Ureter (tissue), 1 donor: ENCODE results near the gene GRIPAP1. TPM values are rescaled to one million over a fixed set of nuclear protein-coding genes. Genes with fewer than 3 reads are reported as not detected.

Experiments used
- DNase-seq: peaks from one replicate; pipeline ENCODE4 v3.0.0-alpha.2; 2020; ENCODE audit warnings: low spot score
- total RNA-seq: library from RNA; stranded (reverse); gene quantifications from one replicate; pipeline ENCODE4 v1.2.4, GENCODE V29; 2023
- donor health status: DM: yes; HTN: yes; CAD: no.

Gene GRIPAP1
- total RNA-seq, 1 donor from 2014 or later, result 56.8 TPM

DNA sequence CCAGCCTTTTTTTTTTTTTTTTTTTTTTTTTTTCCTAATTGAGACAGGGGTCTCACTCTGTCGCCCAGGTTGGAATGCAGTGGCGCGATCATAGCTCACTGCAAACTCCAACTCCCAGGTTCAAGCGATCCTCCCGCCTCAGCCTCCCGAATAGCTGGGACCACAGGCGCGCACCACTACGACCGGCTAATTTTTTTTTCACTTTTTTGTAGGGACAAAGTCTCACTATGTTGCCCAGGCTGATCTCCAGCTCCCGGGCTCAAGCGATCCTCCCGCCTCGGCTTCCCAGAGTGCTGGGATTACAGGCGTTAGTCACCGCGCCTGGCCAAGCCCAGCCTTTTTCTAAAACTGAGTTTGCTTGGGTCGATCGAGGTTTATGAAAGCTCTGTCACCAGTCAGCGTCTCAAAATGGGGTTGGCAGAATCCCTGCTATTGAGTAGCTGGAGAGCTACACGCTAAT lies 43.4 kb downstream of the GRIPAP1 start:
- DNase-seq, result no peak

DNA sequence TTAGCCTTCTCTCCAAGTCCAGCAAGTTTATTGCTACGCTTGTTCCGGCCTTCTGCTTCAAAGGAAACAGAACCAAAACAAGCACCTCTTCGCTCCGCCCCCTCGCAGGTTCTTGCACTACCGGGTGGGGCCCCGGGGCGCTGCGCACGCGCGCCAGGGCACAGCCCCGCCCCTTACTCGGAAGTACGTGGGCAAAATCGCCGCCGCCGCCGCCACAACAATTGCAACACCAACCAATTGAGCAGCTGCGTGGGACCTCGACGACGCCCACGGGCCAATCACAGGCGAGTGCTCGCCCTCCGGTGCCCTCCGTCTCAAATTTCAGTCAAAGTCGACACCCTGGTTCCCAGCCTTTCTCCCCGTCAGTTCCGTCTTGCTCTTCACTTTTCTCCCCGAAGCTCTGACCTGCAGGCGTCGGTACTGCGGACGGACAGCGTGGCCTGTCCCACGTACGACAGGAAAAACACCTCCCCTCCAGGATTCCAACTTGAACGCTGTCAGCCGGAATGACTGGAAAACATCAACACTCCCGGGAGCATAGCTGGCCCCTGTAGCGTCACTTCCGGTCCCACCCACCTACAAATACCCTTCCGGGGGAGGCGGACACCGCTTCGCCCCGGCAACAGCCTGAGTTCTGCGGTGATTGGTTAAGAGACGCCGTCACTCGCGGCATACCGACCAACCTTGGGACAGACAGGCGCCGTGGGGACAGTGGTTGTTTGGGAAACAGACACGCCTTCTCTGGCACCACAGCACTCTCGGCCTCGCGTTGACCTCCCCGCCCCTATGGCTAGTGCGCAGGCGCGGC lies 44.0 kb downstream of the GRIPAP1 start:
- DNase-seq, result peak; percentile 97

DNA sequence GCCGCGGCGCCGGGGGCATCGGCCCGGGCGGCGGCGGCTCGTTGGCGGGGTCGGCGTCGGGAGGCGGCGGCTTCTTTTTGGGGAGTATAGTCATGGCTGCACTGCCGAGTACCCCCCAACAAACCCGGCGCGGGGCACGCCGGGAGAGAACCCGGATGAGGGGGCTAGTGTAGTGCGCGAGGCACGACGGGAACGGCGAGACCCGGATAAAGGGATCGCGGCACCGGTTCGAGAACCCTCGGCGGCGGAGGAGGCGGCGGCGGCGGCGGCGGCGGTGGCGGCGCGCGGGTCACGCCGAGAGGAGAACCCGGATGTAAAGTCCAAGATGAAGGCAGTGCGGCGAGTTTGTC lies 44.6 kb downstream of the GRIPAP1 start, which contains the start of gene OTUD5:
Gene OTUD5, minus strand, starts transcription at position 131 of the 350 bp plus-strand sequence. Its CDS starts 37 bp downstream, at position 94.
- DNase-seq, result peak; percentile 70

GRCh38 chrX:48956728-48957414 lies 45.2 kb downstream of the GRIPAP1 start:
- no peak for DNase-seq

GRCh38 chrX:48948589-48948988 lies 53.5 kb downstream of the GRIPAP1 start:
- no peak for DNase-seq

DNA sequence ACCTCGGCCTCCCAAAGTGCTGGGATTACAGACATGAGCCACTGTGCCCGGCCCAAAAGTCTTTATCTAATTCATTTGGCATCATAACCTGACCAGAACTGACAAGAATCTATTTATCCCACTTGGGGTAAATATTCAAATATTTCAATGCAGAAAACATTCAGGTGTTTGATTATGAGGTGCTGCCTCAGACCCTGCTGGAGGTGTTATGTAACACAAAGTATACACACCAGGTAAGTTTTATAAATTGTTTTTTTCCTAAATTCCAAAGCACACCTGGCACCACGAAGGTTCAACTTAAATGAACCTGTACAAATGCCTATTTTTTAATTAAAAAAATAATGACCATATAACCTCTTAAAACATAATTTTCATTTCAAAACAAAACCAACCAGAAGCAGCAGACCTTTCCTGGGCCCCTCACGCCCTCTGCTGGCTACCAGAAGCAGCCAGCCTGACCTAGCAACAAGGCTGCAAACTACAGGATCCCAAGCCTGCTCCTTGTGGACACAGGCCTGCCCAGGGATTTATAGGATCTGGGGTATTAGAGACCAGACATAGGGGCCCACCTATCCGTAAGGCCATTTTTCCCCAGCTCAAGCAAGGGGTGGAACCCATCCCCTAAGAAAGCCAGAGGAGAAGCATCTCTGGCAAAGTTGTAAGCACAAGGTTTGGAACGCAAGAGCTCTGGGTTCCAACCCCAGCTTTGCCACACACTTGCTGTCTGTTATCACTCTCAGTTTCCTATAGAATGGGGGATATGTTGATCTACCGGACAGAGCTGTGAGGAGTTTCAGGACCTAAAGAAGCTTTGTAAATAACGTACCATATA lies 56.3 kb downstream of the GRIPAP1 start:
- peak; percentile 54 for DNase-seq

- DNase-seq, result no peak
These were observed 59.2 kb downstream of the GRIPAP1 start for GRCh38 chrX:48942895-48943294.

GRCh38 chrX:48940404-48940955 lies 61.6 kb downstream of the GRIPAP1 start:
- no peak for DNase-seq

DNA sequence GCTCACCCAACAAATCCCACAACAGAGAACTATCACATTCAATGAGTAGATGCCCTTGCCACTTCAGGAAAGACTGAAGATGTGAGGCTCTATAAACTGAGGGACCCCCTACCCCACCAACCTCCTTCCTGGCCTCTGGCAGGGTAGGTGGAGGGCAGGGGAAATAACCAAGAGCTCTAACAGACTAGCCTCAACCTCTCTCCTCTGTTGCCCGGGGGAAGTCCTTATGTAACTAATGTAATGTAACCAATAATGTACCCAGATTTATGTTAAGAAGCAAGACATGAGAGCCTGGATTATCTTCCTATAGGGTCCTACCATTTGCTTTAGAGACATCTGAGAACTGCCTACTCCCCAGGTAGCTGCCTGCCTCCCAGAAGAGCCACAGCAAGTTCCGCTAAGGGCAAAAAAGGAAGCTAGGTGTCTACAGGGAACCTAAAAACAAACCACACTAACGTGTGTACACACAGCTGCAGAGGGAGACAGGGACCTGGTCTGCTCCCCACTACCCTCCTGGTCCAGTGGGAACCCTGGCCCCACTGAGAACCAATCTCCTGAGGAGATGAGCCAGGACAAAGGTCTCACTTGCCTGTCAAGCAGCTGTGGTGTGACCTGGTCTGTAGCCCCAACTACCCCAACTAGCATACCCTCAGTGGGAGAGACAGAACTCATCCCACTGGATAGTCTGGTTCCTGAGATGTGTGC lies 62.4 kb downstream of the GRIPAP1 start:
- DNase-seq, result no peak

DNA sequence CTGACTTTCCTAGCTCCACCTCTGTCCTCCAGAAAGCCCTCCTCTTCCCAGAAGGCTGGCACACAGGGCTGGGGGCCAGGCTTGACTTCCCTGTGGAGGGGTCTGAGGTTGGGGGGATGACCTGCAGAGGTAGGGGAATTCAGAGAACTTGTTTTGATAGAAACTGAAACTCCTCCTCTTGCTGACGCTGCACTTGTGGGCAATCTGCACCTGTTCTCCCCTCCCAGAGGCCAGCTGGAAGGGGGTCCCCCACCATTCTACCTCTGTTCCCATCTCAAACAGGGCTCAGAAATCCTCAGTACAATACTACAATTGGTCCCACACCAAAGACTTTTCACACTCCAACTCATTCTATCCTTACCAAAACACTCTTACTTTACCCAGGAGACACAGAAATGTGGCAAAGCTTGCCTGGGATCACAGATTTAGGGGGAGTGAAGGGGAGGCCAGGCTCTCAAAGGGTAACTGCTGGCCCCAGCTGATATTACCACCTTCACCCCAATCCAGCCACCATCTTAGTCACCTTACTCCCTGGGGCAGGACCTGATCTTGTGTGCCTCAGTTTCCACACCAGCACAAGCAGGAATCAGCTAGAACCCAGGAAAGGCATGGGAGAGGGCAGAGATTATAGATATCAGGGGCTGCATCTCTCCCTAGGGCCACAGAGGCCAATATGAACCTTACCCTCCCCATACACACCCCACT lies 63.2 kb downstream of the GRIPAP1 start:
- no peak for DNase-seq

DNA sequence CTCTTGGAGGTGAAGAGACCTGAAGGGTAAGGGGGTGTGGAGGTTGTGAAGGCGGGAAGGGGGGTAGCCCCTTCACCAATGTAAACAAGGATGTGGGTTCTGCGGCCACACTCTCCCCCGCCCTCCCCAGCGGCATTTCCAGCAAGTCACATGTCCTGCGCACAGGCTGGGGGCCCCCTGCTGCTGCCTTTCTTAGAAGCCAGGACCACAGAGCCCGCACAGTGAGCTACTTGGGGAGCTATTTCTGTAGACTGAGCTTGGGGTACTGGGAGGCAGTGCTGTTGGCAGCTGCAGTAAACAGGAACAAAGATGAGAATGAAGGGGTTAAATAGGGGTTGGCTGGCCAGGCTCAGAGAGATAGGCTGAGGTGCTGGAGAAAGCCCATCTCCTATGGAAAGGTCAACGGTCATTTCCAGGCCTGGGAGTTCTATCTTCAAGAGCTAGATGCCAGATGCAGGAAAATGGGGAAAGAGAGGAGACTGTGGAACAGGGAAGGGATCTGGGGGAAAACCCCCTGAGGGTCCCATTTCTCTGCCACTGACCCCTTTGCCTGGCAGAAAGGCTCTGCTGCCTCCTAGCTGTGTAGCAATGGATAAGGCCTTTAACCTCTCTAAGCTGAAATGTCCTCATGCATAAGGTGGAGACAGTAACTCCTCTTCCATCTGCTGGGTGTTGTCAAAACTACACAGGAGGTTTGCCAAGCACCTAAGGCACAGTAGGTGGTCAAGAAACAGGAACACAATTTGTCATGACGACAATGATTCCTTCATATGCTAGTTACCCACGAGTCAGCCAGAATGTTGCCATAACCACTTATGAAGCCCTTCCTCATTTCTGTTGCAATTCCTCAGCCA lies 64.8 kb downstream of the GRIPAP1 start:
- peak; percentile 66 for DNase-seq

DNA sequence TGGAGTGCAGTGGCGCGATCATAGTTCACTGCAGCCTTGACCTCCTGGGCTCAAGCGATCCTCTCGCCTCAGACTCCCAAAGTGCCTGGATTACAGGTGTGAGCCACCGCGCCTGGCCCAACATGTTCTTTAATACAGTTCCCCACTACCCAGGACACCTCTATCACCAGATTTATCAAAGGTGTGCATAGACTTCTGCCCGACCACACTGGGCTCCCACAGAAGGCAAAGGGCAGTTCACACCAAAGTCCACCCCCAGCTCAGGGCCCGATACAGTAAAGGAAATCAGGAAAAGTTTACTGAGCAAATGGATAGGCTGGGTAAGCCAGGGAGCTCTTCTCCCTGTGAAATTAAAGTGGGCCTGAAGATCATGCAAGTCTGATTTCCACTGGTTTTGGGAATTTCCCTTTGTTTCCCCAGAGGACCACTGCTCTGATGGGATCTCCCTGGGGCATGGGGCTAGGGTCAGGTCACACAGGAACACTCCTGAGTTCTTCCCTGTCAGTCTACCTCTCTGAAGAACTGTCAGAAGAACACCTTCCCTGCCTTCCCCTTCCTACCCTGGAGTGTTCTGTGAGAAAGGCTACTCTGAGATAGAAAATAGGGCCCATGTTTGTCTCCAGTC lies 65.5 kb downstream of the GRIPAP1 start:
- DNase-seq, result no peak

- no peak for DNase-seq
These were observed 66.8 kb downstream of the GRIPAP1 start for GRCh38 chrX:48935301-48935670.

DNA sequence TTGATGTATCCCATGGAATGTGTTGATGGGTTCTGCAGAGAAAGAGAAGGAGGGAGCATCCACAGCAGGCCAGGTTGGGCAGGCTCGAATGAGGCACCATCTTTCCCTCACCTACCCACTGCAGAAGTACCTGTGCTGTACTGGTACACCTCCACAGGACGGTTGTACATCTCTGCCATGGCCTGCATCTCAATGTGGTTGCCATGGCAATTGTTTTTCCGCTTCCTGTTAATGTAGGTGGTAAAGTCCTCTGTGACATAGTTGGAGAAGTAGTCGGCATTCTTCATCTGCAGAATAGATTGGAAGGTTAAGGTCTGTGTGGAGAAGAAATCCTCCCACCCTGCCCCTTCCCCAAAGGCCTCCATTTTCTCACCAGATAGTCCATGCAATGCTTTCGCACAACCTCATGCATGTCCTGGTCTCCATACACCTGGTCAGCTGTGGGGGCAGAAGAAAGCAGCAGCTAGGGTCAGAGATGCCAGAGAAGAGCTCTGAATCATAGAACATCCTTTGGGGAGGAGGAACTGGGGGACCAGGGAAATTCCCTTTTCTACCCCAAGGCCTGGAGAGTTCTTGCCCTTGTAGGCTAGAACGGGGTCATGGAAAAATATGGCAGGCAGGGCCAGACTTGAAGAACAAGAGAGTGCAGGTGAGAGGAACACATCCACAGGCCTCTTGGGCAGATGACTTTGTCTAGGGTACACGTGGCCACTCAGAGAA lies 67.3 kb downstream of the GRIPAP1 start:
- DNase-seq, result no peak

DNA sequence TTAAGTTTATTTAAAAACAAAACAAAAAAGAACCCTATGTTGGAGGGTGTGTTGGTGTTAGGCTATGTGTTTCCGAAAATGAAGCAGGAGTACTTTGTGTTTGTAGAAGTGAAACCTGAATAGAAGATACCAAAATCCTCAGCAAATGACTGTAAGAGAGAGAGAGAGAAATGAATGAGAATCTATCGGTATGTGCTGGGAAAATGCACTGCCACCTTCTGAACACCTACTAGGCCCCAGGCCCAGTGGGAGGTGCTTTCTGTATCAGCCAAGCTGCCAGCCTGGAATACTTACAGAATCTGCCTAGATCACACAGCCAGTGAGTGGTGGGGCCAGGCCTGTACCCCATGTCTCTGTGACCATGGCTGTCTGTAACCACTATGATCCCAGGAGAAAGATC lies 68.3 kb downstream of the GRIPAP1 start:
- DNase-seq, result no peak

GRCh38 chrX:48927736-48928382 lies 74.2 kb downstream of the GRIPAP1 start:
- DNase-seq, result no peak

DNA sequence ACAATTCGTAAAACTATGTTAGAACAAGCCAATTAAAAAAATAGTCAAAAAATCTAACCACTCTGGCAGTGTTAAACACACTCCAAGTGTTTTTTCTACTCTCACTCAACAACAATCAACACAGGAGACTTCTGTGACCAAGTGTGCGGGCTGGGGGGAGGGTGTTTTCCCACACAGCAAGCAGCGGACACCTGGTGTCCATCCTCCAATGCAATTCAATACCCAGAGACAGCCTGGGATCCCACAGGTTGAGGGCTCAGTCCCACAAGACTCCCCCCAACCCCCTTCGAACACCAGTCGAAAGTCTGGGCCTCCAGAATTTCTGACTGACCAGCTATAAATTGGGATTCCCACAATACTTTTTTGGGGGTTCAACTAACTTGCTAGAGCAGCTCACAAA lies 74.9 kb downstream of the GRIPAP1 start:
- no peak for DNase-seq

GRCh38 chrX:48924270-48924669 lies 77.8 kb downstream of the GRIPAP1 start:
- no peak for DNase-seq
